Panc1 (cell line): ENCODE data around the gene CDK14. TPM values are rescaled to one million over a fixed set of nuclear protein-coding genes. Genes with fewer than 3 reads are reported as not detected.

Source experiments
- ATAC-seq: fragments of 200-7000 bp; cut with Tn5 transposase; 2 replicates; pipeline ENCODE4 v1.9.1; 2020; ENCODE audit warnings: mild to moderate bottlenecking, moderate library complexity
- BruUV-seq: library from RNA; stranded (reverse); fragments of 400-500 nt; replicated peaks from 2 replicates; lab custom pipeline; 2021; lab: Mats Ljungman, UMichigan
- CTCF ChIA-PET: fragments of 300-600 bp; sonication (Branson Sonifier 250); formaldehyde crosslinking; loops from one replicate; lab custom pipeline; 2022; ENCODE audit warnings: antibody characterized with exemption; lab: Charles Lee
- POLR2A ChIA-PET: fragments of 300-600 bp; sonication (Branson Sonifier 250); formaldehyde crosslinking; loops from one replicate; lab custom pipeline; 2022; ENCODE audit warnings: antibody characterized with exemption; lab: Charles Lee
- DNase-seq: peaks from one replicate; pipeline ENCODE4 v3.0.0-alpha.2; 2010; ENCODE audit warnings: low read depth, low spot score
- H3K27ac ChIP-seq: 2 replicates; pipeline ENCODE4 v1.5.1; 2011; ENCODE audit warnings: mild to moderate bottlenecking, low read length, inconsistent platforms
- H3K27me3 ChIP-seq: fragments of 200-500 bp; sonication (Bioruptor generic); 2 replicates; pipeline ENCODE4 v1.6.0; 2014; ENCODE audit warnings: low read length, inconsistent platforms; ENCODE audit not compliant: control insufficient read depth, insufficient read depth
- H3K36me3 ChIP-seq: fragments of 200-500 bp; sonication (Bioruptor generic); 2 replicates; pipeline ENCODE4 v1.5.1; 2014; ENCODE audit warnings: inconsistent platforms, mild to moderate bottlenecking, low read length, moderate library complexity; ENCODE audit not compliant: control insufficient read depth, insufficient read depth
- H3K4me1 ChIP-seq: 2 replicates; pipeline ENCODE4 v1.5.1; 2011; ENCODE audit warnings: inconsistent platforms, mild to moderate bottlenecking, low read length, moderate library complexity; ENCODE audit not compliant: control insufficient read depth, insufficient read depth
- H3K4me3 ChIP-seq, 2 experiments: 2 replicates each; pipeline ENCODE4 v1.5.1; 2011 to 2012; ENCODE audit warnings: low read depth in 2 of 2, low read length in 2 of 2, mild to moderate bottlenecking in 2 of 2, inconsistent platforms in 1 of 2, moderate library complexity in 1 of 2
- H3K9me3 ChIP-seq: fragments of 200-500 bp; sonication (Bioruptor generic); 2 replicates; pipeline ENCODE4 v1.5.1; 2014; ENCODE audit warnings: low read depth, mild to moderate bottlenecking, inconsistent platforms, low read length, moderate library complexity; ENCODE audit not compliant: control insufficient read depth, insufficient read depth
- CTCF ChIP-seq: fragments of 450-650 bp; IDR thresholded peaks from 2 replicates; pipeline ENCODE4 v1.5.1; 2017; ENCODE audit warnings: mild to moderate bottlenecking
- POLR2AphosphoS5 ChIP-seq: IDR thresholded peaks from 2 replicates; pipeline ENCODE4 v1.6.1; 2012; ENCODE audit warnings: mild to moderate bottlenecking, low read depth, low read length, moderate library complexity
- SIN3A ChIP-seq: IDR thresholded peaks from 2 replicates; pipeline ENCODE4 v1.6.1; 2012; ENCODE audit warnings: low read depth, mild to moderate bottlenecking, low read length, moderate library complexity, borderline replicate concordance; ENCODE audit not compliant: insufficient read depth
- TCF7L2 ChIP-seq: IDR thresholded peaks from 2 replicates; pipeline ENCODE4 v1.6.1; 2011; ENCODE audit warnings: mild to moderate bottlenecking, low read depth, low read length, inconsistent platforms
- in situ Hi-C: cut with HindIII; loops from 2 replicates; pipeline ENCODE4 v1.10.0; 2016; ENCODE audit warnings: low sequenced_read_pairs, low pct_unique_long_range_greater_than_20kb
- intact Hi-C: fragments of 100-400 bp; cut with micrococcal nuclease; formaldehyde crosslinking; loops from one replicate; pipeline ENCODE4 v1.10.0; 2022; ENCODE audit not compliant: unreplicated experiment
- total RNA-seq: library from RNA; stranded (reverse); gene quantifications from one replicate; pipeline ENCODE4 v1.2.1, GENCODE V29; 2021; ENCODE audit not compliant: unreplicated experiment
- TF ChIP-seq, protein P1 (sequence below), 2 experiments: IDR thresholded peaks; 2 replicates each; pipeline ENCODE4 v1.6.1; 2011 to 2012; ENCODE audit warnings: low read depth in 2 of 2, control low read depth in 1 of 2, low read length in 1 of 2, mild to moderate bottlenecking in 1 of 2, moderate library complexity in 1 of 2; ENCODE audit not compliant: insufficient read depth in 1 of 2

Gene CDK14
- total RNA-seq, 1 experiment from 2014 or later = 3.0 TPM

DNA sequence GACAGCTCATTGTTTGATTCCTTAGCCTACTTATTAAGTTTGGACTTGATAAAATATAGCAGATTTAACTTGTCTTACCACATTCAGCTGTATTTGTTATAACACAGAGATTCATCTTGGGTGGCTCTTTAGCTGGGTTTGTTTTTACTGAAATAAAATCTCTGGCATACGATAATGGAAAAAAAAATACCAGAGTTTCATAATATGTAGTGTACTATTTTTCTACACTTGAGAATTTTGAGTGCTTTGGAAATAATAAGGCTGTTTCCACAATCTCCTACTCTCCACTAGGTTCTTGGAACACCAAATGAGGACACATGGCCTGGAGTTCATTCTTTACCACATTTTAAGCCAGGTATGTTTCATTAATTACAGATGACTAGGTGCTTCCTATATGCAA is 449.5 kb downstream of the CDK14 start:
- Histone ChIP-seq H3K27me3 (peaks cover 1% of the 10 kb centered on the region; the same call in 1 of the 2 replicates), H3K27ac (no peak overlapping the region), H3K4me3 (no peak overlapping the region), H3K4me1 (no peaks in the 10 kb centered on the region), H3K36me3 (no peaks in the 10 kb centered on the region), H3K9me3 (no peaks in the 10 kb centered on the region)
- POLR2A ChIA-PET = no interaction called here
- ATAC-seq (no peak), DNase-seq (no peak)
- in situ Hi-C loops = no loop called here
- BruUV-seq = no TSS peak
- no peak for TF ChIP-seq TCF7L2
- no peak for TF ChIP-seq SIN3A
- no peak for TF ChIP-seq CTCF
- TF ChIP-seq POLR2AphosphoS5 = no peak
- TF ChIP-seq, protein P1, sequence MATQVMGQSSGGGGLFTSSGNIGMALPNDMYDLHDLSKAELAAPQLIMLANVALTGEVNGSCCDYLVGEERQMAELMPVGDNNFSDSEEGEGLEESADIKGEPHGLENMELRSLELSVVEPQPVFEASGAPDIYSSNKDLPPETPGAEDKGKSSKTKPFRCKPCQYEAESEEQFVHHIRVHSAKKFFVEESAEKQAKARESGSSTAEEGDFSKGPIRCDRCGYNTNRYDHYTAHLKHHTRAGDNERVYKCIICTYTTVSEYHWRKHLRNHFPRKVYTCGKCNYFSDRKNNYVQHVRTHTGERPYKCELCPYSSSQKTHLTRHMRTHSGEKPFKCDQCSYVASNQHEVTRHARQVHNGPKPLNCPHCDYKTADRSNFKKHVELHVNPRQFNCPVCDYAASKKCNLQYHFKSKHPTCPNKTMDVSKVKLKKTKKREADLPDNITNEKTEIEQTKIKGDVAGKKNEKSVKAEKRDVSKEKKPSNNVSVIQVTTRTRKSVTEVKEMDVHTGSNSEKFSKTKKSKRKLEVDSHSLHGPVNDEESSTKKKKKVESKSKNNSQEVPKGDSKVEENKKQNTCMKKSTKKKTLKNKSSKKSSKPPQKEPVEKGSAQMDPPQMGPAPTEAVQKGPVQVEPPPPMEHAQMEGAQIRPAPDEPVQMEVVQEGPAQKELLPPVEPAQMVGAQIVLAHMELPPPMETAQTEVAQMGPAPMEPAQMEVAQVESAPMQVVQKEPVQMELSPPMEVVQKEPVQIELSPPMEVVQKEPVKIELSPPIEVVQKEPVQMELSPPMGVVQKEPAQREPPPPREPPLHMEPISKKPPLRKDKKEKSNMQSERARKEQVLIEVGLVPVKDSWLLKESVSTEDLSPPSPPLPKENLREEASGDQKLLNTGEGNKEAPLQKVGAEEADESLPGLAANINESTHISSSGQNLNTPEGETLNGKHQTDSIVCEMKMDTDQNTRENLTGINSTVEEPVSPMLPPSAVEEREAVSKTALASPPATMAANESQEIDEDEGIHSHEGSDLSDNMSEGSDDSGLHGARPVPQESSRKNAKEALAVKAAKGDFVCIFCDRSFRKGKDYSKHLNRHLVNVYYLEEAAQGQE (IDR thresholded peaks at IDR 0.05; ENCODE audit: insufficient read depth in 1 of 2, low read depth in 2 of 2, low read length in 1 of 2) = no peak
- CTCF ChIA-PET = no interaction called here
- intact Hi-C loops = no loop called here

DNA sequence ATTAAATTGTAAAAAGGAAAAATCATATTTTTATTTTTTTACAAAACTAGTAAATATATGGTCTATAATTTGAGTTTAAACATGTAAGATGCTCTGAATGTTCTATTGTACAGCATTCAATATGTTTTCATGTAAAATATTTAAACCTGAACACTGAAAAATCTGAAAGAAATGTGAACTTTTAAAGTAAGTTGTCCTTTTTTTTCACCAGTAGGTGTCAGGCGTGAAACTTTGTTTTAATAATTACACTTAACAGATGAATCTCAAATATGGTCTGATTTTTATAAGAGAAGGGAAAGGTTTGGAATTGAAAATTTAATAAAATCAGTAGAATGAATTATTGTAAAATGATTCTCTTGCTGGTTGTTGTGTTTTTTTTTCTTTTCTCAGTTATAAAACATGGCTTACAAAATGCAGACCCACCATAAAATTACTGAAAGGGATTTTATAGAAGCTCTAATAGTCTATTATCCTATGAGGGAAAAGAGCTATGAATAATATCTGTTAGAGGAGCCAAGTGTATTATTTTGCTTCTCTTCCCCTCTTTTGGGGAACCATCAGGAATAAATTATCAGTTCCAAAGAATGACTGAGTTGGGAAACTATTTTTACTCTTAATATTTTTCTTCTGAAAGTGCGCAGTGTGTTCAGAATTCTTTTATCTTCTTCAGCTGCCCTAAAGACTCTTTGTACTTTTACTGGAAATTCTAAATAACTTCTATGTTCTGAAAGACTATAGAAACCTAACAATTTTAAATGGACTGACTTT is 450.4 kb downstream of the CDK14 start:
- Histone ChIP-seq H3K36me3 (no peaks in the 10 kb centered on the region), H3K4me1 (no peaks in the 10 kb centered on the region), H3K4me3 (no peak overlapping the region), H3K27ac (no peak overlapping the region), H3K27me3 (no peaks in the 10 kb centered on the region), H3K9me3 (no peaks in the 10 kb centered on the region)
- intact Hi-C loops = no loop called here
- DNase-seq (no peak), ATAC-seq (no peak)
- ChIA-PET POLR2A (no interaction called here), CTCF (no interaction called here)
- no TSS peak for BruUV-seq
- in situ Hi-C loops = no loop called here
- TF ChIP-seq TCF7L2 = no peak
- TF ChIP-seq, protein P1 (IDR thresholded peaks at IDR 0.05; ENCODE audit: insufficient read depth in 1 of 2, low read depth in 2 of 2, low read length in 1 of 2) = no peak
- TF ChIP-seq CTCF = no peak; the same call in 1 of the 2 replicates
- TF ChIP-seq SIN3A = no peak
- TF ChIP-seq POLR2AphosphoS5 = no peak
